ENCODE results near the gene BCAR1. TPM values are rescaled to one million over a fixed set of nuclear protein-coding genes. Genes with fewer than 3 reads are reported as not detected.
A peak's percentile ranks its signal among the peaks of the same experiment; 100 is the strongest.
"Not testable (repeated sequence)": the region's sequence is repeated elsewhere in the genome, so short reads cannot be mapped to it uniquely, and the experiment has no call there.

Gene BCAR1
- total and polyA plus RNA-seq, 5 donors from 2014 or later: 0.27 to 0.44 (median 0.38) TPM; not detected in 2

DNA sequence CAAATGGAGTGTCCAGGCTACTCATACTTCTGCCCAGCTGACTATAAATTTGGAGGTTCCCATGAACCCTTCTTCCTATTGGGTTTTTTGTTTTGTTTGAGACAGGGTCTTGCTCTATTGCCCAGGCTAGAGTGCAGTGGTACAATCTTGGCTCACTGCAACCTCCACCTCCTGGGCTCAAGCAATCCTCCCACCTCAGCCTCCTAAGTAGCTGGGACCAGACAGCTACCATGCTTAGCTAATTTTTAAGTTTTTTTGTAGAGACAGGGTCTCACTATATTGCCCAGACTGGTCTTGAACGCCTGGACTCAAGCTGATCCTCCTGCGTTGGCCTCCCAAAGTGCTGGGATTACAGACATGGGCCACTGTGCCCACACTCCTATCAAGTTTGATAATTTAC, 29.6 kb upstream of the BCAR1 start:
- H3K27me3 Mint-ChIP-seq: peaks cover 22% of the 10 kb centered on the region
- not testable (repeated sequence) for H3K4me3 ChIP-seq (ENCODE audit: low read depth, low read length); H3K9me3 Mint-ChIP-seq; H3K9me3 ChIP-seq (ENCODE audit: control insufficient read depth in 2 of 2, low read length in 2 of 2); H3K27ac ChIP-seq (ENCODE audit: insufficient read depth, low read length, poor library complexity, severe bottlenecking); H3K36me3 Mint-ChIP-seq; ATAC-seq (ENCODE audit: low read depth in 2 of 2); H3K36me3 ChIP-seq (ENCODE audit: control insufficient read depth, insufficient read depth, low read length); H3K4me1 ChIP-seq (ENCODE audit: control insufficient read depth, insufficient read depth, low read length, poor library complexity, severe bottlenecking); H3K27ac Mint-ChIP-seq; H3K4me3 Mint-ChIP-seq; DNase-seq; H3K27me3 ChIP-seq (ENCODE audit: control insufficient read depth, insufficient read depth, low read length); H3K4me1 Mint-ChIP-seq

DNA sequence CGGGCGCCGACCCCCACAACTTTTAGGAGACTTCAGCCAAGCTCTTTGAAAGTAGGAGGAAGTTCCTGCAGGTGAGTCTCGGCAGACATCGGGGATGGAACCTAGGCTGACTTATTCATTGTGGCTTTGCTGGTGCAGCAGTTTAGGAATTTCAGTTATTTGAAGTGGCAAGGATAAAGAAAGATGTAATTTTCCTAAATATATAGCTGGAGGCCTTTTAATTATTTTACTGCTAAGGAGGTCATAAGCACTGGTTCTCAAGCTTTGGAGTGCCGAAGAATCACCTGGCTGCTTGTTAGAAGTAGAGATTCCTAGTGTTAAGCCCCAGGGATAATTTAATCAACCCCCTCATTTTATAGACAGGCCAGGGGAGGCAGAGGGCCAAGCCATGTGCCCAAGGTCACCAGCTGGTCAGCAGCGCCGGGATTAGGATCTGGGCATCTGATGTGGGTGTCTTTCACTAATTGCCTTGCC, 28.9 kb upstream of the BCAR1 start:
- no peaks in the 10 kb centered on the region for H3K36me3 ChIP-seq (ENCODE audit: control insufficient read depth, insufficient read depth, low read length)
- Mint-ChIP-seq H3K9me3 (peaks cover 0 to 2% (median 0%) of the 10 kb centered on the region in 7 donors), H3K27ac (no peak overlapping the region), H3K36me3 (peaks cover 8% of the 10 kb centered on the region), H3K27me3 (peaks cover 22% of the 10 kb centered on the region), H3K4me3 (no peak overlapping the region), H3K4me1 (no peaks in the 10 kb centered on the region)
- no peaks in the 10 kb centered on the region for H3K9me3 ChIP-seq (ENCODE audit: control insufficient read depth in 2 of 2, low read length in 2 of 2)
- H3K27ac ChIP-seq (ENCODE audit: insufficient read depth, low read length, poor library complexity, severe bottlenecking): no peak overlapping the region
- ATAC-seq (ENCODE audit: low read depth in 2 of 2) (no peak), DNase-seq (no peak)
- no peaks in the 10 kb centered on the region for H3K27me3 ChIP-seq (ENCODE audit: control insufficient read depth, insufficient read depth, low read length)
- no peak overlapping the region for H3K4me3 ChIP-seq (ENCODE audit: low read depth, low read length)
- no peaks in the 10 kb centered on the region for H3K4me1 ChIP-seq (ENCODE audit: control insufficient read depth, insufficient read depth, low read length, poor library complexity, severe bottlenecking)

DNA sequence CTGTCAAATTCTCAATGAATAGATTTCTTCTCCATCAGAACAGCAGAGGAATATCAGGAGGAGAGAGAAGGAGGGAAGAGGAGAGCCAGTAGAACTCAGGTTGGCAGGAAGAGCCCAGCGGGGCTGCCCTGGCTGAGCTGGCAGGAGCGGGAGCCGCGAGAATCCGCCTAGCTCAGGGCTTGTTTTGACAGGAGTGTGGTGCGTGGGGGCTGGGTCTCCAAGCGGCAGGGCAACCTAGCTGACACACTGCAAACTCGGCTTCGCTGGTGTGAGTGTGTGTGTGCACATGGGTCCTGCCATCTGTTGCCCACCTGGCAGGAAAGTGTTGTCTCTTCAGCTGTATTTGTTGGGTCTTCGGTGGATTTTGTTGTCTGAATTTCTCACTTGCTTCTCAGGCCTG, 27.9 kb upstream of the BCAR1 start:
- no peaks in the 10 kb centered on the region for H3K27me3 ChIP-seq (ENCODE audit: control insufficient read depth, insufficient read depth, low read length)
- peaks cover 4% of the 10 kb centered on the region for H3K4me1 ChIP-seq (ENCODE audit: control insufficient read depth, insufficient read depth, low read length, poor library complexity, severe bottlenecking)
- ATAC-seq (ENCODE audit: low read depth in 2 of 2) (no peak), DNase-seq (no peak)
- peaks cover 0 to 5% (median 4%) of the 10 kb centered on the region in 4 donors for H3K4me1 Mint-ChIP-seq
- peaks cover 0 to 4% (median 0%) of the 10 kb centered on the region in 7 donors for H3K9me3 Mint-ChIP-seq
- H3K9me3 ChIP-seq (ENCODE audit: control insufficient read depth in 2 of 2, low read length in 2 of 2): no peaks in the 10 kb centered on the region
- no peaks in the 10 kb centered on the region for H3K36me3 ChIP-seq (ENCODE audit: control insufficient read depth, insufficient read depth, low read length)
- H3K36me3 Mint-ChIP-seq: peaks cover 8% of the 10 kb centered on the region
- peaks cover 22% of the 10 kb centered on the region for H3K27me3 Mint-ChIP-seq
- no peak overlapping the region for H3K27ac Mint-ChIP-seq
- H3K4me3 Mint-ChIP-seq: no peak overlapping the region
- no peak overlapping the region for H3K27ac ChIP-seq (ENCODE audit: insufficient read depth, low read length, poor library complexity, severe bottlenecking)
- H3K4me3 ChIP-seq (ENCODE audit: low read depth, low read length): no peak overlapping the region

DNA sequence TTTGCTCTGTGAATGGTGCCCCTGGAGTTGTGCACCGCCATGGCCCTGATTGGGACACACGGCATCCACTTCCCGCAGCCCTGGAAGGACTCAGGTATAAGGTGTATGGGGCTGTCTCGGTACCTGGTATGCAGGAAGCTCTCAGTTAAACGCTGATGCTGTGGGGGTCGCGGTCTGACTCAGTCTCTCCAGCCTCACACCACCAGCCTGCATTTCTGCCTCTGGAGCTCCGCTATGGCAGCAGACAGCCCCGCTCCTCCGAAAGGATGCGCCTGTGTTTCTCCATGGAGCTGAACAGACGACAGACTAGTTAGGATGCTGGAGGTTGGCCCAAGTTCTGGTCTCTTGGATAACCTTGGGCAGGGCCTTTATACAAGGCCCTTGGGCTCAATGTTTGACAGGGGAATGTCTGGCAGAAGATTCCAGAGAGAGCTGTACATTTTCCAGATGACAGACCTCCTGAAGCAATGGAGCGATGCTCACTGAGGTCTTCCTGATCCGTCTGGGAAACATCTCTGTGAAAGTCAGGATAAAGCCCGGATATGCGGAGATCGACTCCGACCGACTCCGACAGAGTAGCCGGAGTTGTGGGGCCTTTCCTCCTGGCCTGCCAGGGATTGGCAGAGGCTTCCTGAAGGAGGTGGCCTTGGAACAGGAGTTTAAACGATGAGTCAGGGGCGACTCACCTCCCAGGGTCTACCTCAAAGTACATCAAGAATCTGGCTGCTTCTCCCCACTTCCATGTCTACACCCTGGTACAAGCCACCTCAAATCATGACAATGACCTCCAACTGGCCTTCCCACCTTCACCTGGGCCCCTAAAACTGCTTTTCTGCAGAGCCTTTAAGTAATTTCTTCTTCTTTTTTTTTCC, 21.9 kb upstream of the BCAR1 start:
- no peak for ATAC-seq (ENCODE audit: low read depth in 2 of 2)
- peaks cover 4% of the 10 kb centered on the region for H3K4me1 ChIP-seq (ENCODE audit: control insufficient read depth, insufficient read depth, low read length, poor library complexity, severe bottlenecking)

DNA sequence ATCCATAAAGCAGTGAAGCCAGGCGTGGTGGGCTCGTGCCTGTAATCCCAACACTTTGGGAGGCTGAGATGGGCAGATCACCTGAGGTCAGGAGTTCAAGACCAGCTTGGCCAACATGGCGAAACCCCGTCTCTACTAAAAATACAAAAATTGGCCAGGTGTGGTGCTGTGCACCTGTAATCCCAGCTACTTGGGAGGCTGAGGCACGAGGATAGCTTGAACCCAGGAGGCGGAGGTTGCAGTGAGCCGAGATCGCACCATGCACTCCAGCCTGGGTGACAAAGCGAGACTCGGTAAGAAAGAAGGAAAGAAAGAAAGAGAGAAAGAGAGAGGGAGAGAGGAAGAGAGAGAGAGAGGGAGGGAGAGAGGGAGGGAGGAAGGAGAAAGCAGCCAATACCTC, 21.2 kb upstream of the BCAR1 start:
- H3K27ac ChIP-seq (ENCODE audit: insufficient read depth, low read length, poor library complexity, severe bottlenecking); H3K9me3 ChIP-seq (ENCODE audit: control insufficient read depth in 2 of 2, low read length in 2 of 2); H3K4me3 ChIP-seq (ENCODE audit: low read depth, low read length); H3K9me3 Mint-ChIP-seq; H3K4me1 Mint-ChIP-seq; H3K36me3 Mint-ChIP-seq; H3K27me3 ChIP-seq (ENCODE audit: control insufficient read depth, insufficient read depth, low read length); DNase-seq; H3K36me3 ChIP-seq (ENCODE audit: control insufficient read depth, insufficient read depth, low read length); H3K4me1 ChIP-seq (ENCODE audit: control insufficient read depth, insufficient read depth, low read length, poor library complexity, severe bottlenecking); ATAC-seq (ENCODE audit: low read depth in 2 of 2); H3K27ac Mint-ChIP-seq: not testable (repeated sequence)
- Mint-ChIP-seq H3K27me3 (peaks cover 36% of the 10 kb centered on the region), H3K4me3 (peak overlapping the region in 1 of 4 donors; percentile 64)

More for the DNA sequence above, 21.9 kb upstream of the BCAR1 start:
- H3K4me3 ChIP-seq (ENCODE audit: low read depth, low read length): no peak overlapping the region
- no peaks in the 10 kb centered on the region for H3K27me3 ChIP-seq (ENCODE audit: control insufficient read depth, insufficient read depth, low read length)
- Mint-ChIP-seq H3K27ac (no peak overlapping the region), H3K4me1 (peaks cover 0 to 6% (median 5%) of the 10 kb centered on the region in 4 donors), H3K4me3 (peak overlapping the region in 1 of 4 donors; percentile 64), H3K36me3 (no peaks in the 10 kb centered on the region), H3K27me3 (peaks cover 34% of the 10 kb centered on the region), H3K9me3 (peaks cover 0 to 4% (median 0%) of the 10 kb centered on the region in 7 donors)
- no peaks in the 10 kb centered on the region for H3K36me3 ChIP-seq (ENCODE audit: control insufficient read depth, insufficient read depth, low read length)
- H3K9me3 ChIP-seq (ENCODE audit: control insufficient read depth in 2 of 2, low read length in 2 of 2): no peaks in the 10 kb centered on the region
- no peak overlapping the region for H3K27ac ChIP-seq (ENCODE audit: insufficient read depth, low read length, poor library complexity, severe bottlenecking)
- DNase-seq: no peak

DNA sequence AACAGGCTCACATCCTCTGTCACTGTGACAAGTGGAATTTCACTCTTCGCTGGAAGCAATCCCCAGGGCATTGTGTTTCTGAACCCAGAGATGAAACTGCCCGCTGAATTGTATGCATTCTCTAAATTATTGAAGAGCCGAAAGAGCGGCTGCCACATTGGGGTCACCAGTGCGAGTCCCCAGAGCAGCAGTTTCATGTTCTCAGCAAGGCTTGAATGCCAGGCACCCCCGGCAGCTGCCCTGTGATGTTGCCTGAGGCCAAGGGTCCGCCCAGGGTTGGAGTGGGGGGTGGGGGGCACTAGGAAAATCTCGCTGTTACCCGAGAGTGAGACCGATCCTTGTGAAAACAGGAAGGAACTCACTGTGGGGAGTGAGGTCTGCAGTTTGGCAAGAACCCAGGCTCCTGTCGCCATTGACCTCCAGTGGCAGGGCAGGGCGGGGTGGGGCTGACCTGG, 20.7 kb upstream of the BCAR1 start:
- H3K27me3 ChIP-seq (ENCODE audit: control insufficient read depth, insufficient read depth, low read length): no peaks in the 10 kb centered on the region

DNA sequence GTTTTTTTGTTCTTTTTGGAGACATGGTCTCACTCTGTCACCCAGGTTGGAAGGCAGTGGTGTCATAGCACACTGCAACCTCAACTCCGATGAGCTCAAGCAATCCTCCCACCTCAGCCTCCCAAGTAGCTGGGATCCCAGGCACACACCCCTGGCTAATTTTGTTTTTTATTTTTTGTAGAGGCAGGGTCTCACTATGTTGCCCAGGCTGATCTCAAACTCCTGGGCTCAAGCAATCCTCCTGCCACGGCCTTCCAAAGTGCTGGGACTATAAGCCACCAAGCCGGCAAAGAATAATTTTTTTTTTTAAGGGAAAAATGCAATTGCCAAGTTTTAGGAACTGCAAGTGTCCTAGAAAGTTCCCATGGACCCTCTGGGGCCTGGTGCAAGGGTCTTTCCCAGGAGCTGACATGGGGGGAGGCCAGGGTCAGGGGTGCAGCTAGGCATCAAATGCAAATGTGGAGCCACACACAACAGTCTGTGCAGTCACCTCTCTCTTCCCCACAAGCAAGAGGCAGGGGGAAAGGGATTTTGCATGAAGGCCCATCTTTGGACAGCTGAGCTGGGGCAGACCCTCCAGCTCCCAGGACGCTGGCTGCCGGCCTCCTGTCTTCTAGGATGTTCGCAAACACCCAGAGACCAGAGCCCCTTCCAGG, 20.1 kb upstream of the BCAR1 start:
- Mint-ChIP-seq H3K9me3 (peaks cover 0 to 2% (median 0%) of the 10 kb centered on the region in 7 donors), H3K4me1 (peaks cover 0 to 6% (median 5%) of the 10 kb centered on the region in 4 donors), H3K4me3 (no peak overlapping the region), H3K36me3 (no peaks in the 10 kb centered on the region), H3K27ac (no peak overlapping the region), H3K27me3 (peaks cover 39% of the 10 kb centered on the region)
- Histone ChIP-seq H3K9me3 (ENCODE audit: control insufficient read depth in 2 of 2, low read length in 2 of 2) (no peaks in the 10 kb centered on the region), H3K27ac (ENCODE audit: insufficient read depth, low read length, poor library complexity, severe bottlenecking) (no peak overlapping the region), H3K36me3 (ENCODE audit: control insufficient read depth, insufficient read depth, low read length) (no peaks in the 10 kb centered on the region), H3K4me1 (ENCODE audit: control insufficient read depth, insufficient read depth, low read length, poor library complexity, severe bottlenecking) (peaks cover 4% of the 10 kb centered on the region), H3K4me3 (ENCODE audit: low read depth, low read length) (no peak overlapping the region), H3K27me3 (ENCODE audit: control insufficient read depth, insufficient read depth, low read length) (no peaks in the 10 kb centered on the region)
- ATAC-seq (ENCODE audit: low read depth in 2 of 2): no peak
- no peak for DNase-seq

More for the DNA sequence above, 20.7 kb upstream of the BCAR1 start:
- Histone ChIP-seq H3K4me1 (ENCODE audit: control insufficient read depth, insufficient read depth, low read length, poor library complexity, severe bottlenecking) (peaks cover 4% of the 10 kb centered on the region), H3K36me3 (ENCODE audit: control insufficient read depth, insufficient read depth, low read length) (no peaks in the 10 kb centered on the region), H3K9me3 (ENCODE audit: control insufficient read depth in 2 of 2, low read length in 2 of 2) (no peaks in the 10 kb centered on the region), H3K27ac (ENCODE audit: insufficient read depth, low read length, poor library complexity, severe bottlenecking) (no peak overlapping the region), H3K4me3 (ENCODE audit: low read depth, low read length) (no peak overlapping the region)
- Mint-ChIP-seq H3K4me3 (no peak overlapping the region), H3K27me3 (peaks cover 36% of the 10 kb centered on the region), H3K27ac (no peak overlapping the region), H3K9me3 (peaks cover 0 to 2% (median 0%) of the 10 kb centered on the region in 7 donors), H3K4me1 (peaks cover 0 to 6% (median 5%) of the 10 kb centered on the region in 4 donors), H3K36me3 (no peaks in the 10 kb centered on the region)
- ATAC-seq (ENCODE audit: low read depth in 2 of 2): no peak
- no peak for DNase-seq
